T-helper 2 cell treated with Interferon-gamma antibody and Interleukin-4, amounts not matched to agents 100 ng/mL and 5 ng/mL, for 36 hours (primary cell): ENCODE measurements around the gene TEAD4. TPM values are rescaled to one million over a fixed set of nuclear protein-coding genes. Genes with fewer than 3 reads are reported as not detected.

Source experiments
- intact Hi-C: fragments of 100-400 bp; cut with micrococcal nuclease; formaldehyde crosslinking; loops from one replicate; pipeline ENCODE4 v1.15.1; 2023
- total RNA-seq: library from RNA; stranded (reverse); gene quantifications from 2 replicates; pipeline ENCODE4 v1.2.3, GENCODE V29; 2022

Gene TEAD4
- total RNA-seq, 1 donor from 2014 or later: 1.8 TPM

GRCh38 chr12:3077572-3078081, 118.4 kb downstream of the TEAD4 start:
- intact Hi-C loops: no loop called here

- intact Hi-C loops: no loop called here
Measured at GRCh38 chr12:3078086-3078820, 119.1 kb downstream of the TEAD4 start.

- intact Hi-C loops: no loop called here
Measured at GRCh38 chr12:3081091-3081490, 121.9 kb downstream of the TEAD4 start.

GRCh38 chr12:3081886-3082285, 122.7 kb downstream of the TEAD4 start:
- intact Hi-C loops: no loop called here

- intact Hi-C loops: no loop called here
Measured at GRCh38 chr12:3083241-3083920, 124.2 kb downstream of the TEAD4 start.

- intact Hi-C loops: no loop called here
Measured at GRCh38 chr12:3083921-3084347, 124.7 kb downstream of the TEAD4 start.

GRCh38 chr12:3084742-3085141, 125.5 kb downstream of the TEAD4 start:
- intact Hi-C loops: no loop called here

- intact Hi-C loops: no loop called here
Measured at GRCh38 chr12:3085341-3086139, 126.3 kb downstream of the TEAD4 start.

GRCh38 chr12:3086211-3086610, 127.0 kb downstream of the TEAD4 start:
- intact Hi-C loops: no loop called here

- intact Hi-C loops: no loop called here
Measured at GRCh38 chr12:3086729-3087323, 127.6 kb downstream of the TEAD4 start.

GRCh38 chr12:3087758-3088650, 128.8 kb downstream of the TEAD4 start:
- intact Hi-C loops: no loop called here

GRCh38 chr12:3089588-3089987, 130.4 kb downstream of the TEAD4 start:
- intact Hi-C loops: no loop called here

Other genes with a start within 250 kb of the TEAD4 start
- 100 TPM in 2 replicates for gene FKBP4, start 164.4 kb upstream of the TEAD4 start, total RNA-seq
- gene ITFG2, start 146.7 kb upstream of the TEAD4 start, total RNA-seq: 51.9 and 54.4 TPM in 2 replicates
- not detected in 2 replicates for gene NRIP2, start 124.4 kb upstream of the TEAD4 start, total RNA-seq
- 0.16 TPM in 1 of 2 replicates, not detected in the other for gene TEX52, start 102.4 kb upstream of the TEAD4 start, total RNA-seq
- 110 and 118 TPM in 2 replicates for gene FOXM1, start 82.2 kb upstream of the TEAD4 start, total RNA-seq
- 42.1 and 44.9 TPM in 2 replicates for gene RHNO1, start 82.2 kb upstream of the TEAD4 start, total RNA-seq
- 7.0 and 7.6 TPM in 2 replicates for gene TULP3, start 68.5 kb upstream of the TEAD4 start, total RNA-seq
- not detected in 2 replicates for gene TSPAN9, start 118.0 kb downstream of the TEAD4 start, total RNA-seq